K562 (cell line): ENCODE data around the gene SAMD11. TPM values are rescaled to one million over a fixed set of nuclear protein-coding genes. Genes with fewer than 3 reads are reported as not detected.

Experiments used
- ATAC-seq: fragments of 200-7000 bp; cut with Tn5 transposase; 3 replicates; pipeline ENCODE4 v1.9.1; 2020; ENCODE audit warnings: moderate library complexity
- BruUV-seq: library from RNA; stranded (reverse); fragments of 400-500 nt; replicated peaks from 2 replicates; lab custom pipeline; 2021; lab: Mats Ljungman, UMichigan
- CTCF ChIA-PET: fragments of 300-600 bp; formaldehyde crosslinking; extraction: SDS; loops from one replicate; lab custom pipeline; 2021; ENCODE audit warnings: low intra/inter-chr PET ratio; lab: Yijun Ruan, JAX
- POLR2A ChIA-PET: fragments of 300-600, 350-650 bp; sonication (Branson Sonifier 250); formaldehyde crosslinking; extraction: SDS; loops from one replicate; lab custom pipeline; 2021; ENCODE audit warnings: antibody characterized with exemption, inconsistent platforms; lab: Yijun Ruan, JAX
- DNase-seq, 4 experiments: peaks; one replicate each; pipeline versions ENCODE4 v3.0.0 to v3.0.0-alpha.2; 2011 to 2018; ENCODE audit warnings: low spot score in 3 of 4, mixed read lengths in 3 of 4; ENCODE audit errors: extremely low read depth in 1 of 4
- FAIRE-seq: peaks from 2 replicates; lab custom pipeline; 2011; peaks lifted over from hg19 to GRCh38; lab: Jason Lieb, UNC
- H2AFZ ChIP-seq: 2 replicates; pipeline ENCODE4 v1.6.0; 2011; ENCODE audit warnings: low read depth, low read length, control low read depth, inconsistent platforms
- H3K27ac ChIP-seq: fragments of 200-600 bp; 3 replicates; pipeline ENCODE4 v1.8.0; 2011; ENCODE audit warnings: low read depth, mild to moderate bottlenecking, control low read depth, inconsistent platforms, low read length, moderate library complexity, mixed read lengths; ENCODE audit errors: extremely low read depth
- H3K27me3 ChIP-seq, 2 experiments: fragments of 300-600 bp in 1 of 2; 2 replicates in 1 of 2; 3 replicates in 1 of 2; pipeline versions ENCODE4 v1.6.0 to v1.8.0; 2011; ENCODE audit warnings: inconsistent platforms in 2 of 2, low read length in 2 of 2, mild to moderate bottlenecking in 1 of 2, mixed read lengths in 1 of 2, moderate library complexity in 1 of 2; ENCODE audit not compliant: control insufficient read depth in 2 of 2, insufficient read depth in 2 of 2
- H3K36me3 ChIP-seq: fragments of 300-600 bp; 3 replicates; pipeline ENCODE4 v1.8.0; 2011; ENCODE audit warnings: mild to moderate bottlenecking, low read length, inconsistent platforms; ENCODE audit not compliant: control insufficient read depth, insufficient read depth
- H3K4me1 ChIP-seq, 2 experiments: fragments of 200-600 bp in 1 of 2; replicated peaks in 1 of 2; 2 replicates in 1 of 2; 3 replicates in 1 of 2; pipeline versions ENCODE4 v1.5.1 to v1.8.0; 2011; ENCODE audit warnings: inconsistent platforms in 2 of 2, low read length in 2 of 2, mild to moderate bottlenecking in 1 of 2, mixed read lengths in 1 of 2, moderate library complexity in 1 of 2; ENCODE audit not compliant: control insufficient read depth in 2 of 2, insufficient read depth in 2 of 2
- H3K4me2 ChIP-seq: 2 replicates; pipeline ENCODE4 v1.6.1; 2011; ENCODE audit warnings: low read length, control low read depth, inconsistent platforms, mixed read lengths; ENCODE audit not compliant: insufficient read depth
- H3K4me3 ChIP-seq: fragments of 200-600 bp; sonication (generic), shearing (Covaris generic); 2 replicates; pipeline ENCODE4 v1.5.1; 2016; ENCODE audit warnings: control low read depth, inconsistent platforms
- H3K79me2 ChIP-seq: fragments of 200-600 bp; 3 replicates; pipeline ENCODE4 v1.8.0; 2011; ENCODE audit warnings: low read length, inconsistent platforms; ENCODE audit not compliant: control insufficient read depth, insufficient read depth
- H3K9ac ChIP-seq, 2 experiments: 2 replicates each; pipeline versions ENCODE4 v1.6.0 to v1.6.1; 2011; ENCODE audit warnings: low read depth in 2 of 2, low read length in 2 of 2, control low read depth in 1 of 2, inconsistent platforms in 1 of 2, mild to moderate bottlenecking in 1 of 2, mixed read lengths in 1 of 2; ENCODE audit not compliant: insufficient read depth in 1 of 2
- H3K9me1 ChIP-seq: one replicate; pipeline ENCODE4 v1.6.0; 2011; ENCODE audit warnings: inconsistent platforms, mild to moderate bottlenecking, low read length, moderate library complexity; ENCODE audit not compliant: control insufficient read depth, insufficient read depth
- H3K9me3 ChIP-seq: replicated peaks from 2 replicates; pipeline ENCODE4 v1.5.1; 2011; ENCODE audit warnings: low read depth, low read length, inconsistent platforms; ENCODE audit not compliant: control insufficient read depth, insufficient read depth
- H4K20me1 ChIP-seq: replicated peaks from 2 replicates; pipeline ENCODE4 v1.6.1; 2011; ENCODE audit warnings: low read length, inconsistent platforms, mixed read lengths; ENCODE audit not compliant: control insufficient read depth, insufficient read depth
- CEBPZ ChIP-seq: fragments of 150-350 bp; IDR thresholded peaks from 2 replicates; pipeline ENCODE4 v1.6.1; 2014; ENCODE audit warnings: low read depth, mild to moderate bottlenecking, low read length, borderline replicate concordance
- NRF1 ChIP-seq, 2 experiments: fragments of 450-650 bp; IDR thresholded peaks in 1 of 2; conservative IDR thresholded peaks in 1 of 2; 2 replicates each; pipeline ENCODE4 v1.6.1; 2014; ENCODE audit warnings: mild to moderate bottlenecking in 2 of 2
- POLR3A ChIP-seq: IDR thresholded peaks from 2 replicates; pipeline ENCODE4 v1.6.1; 2011; ENCODE audit warnings: borderline replicate concordance, mild to moderate bottlenecking, moderate library complexity; ENCODE audit not compliant: insufficient read length, insufficient read depth; ENCODE audit errors: extremely low read depth
- PTTG1 ChIP-seq: fragments of 450-650 bp; IDR thresholded peaks from 2 replicates; pipeline ENCODE4 v1.6.1; 2016; ENCODE audit warnings: low read depth, mild to moderate bottlenecking, missing genetic modification characterization, missing compliant biosample characterization
- RUNX1 ChIP-seq: sonication (generic); IDR thresholded peaks from 2 replicates; pipeline ENCODE4 v1.6.1; 2016; ENCODE audit warnings: antibody characterized with exemption, low read depth
- SMAD4 ChIP-seq: fragments of 250-450 bp; sonication (Bioruptor Pico); conservative IDR thresholded peaks from 2 replicates; pipeline ENCODE4 v1.8.0; 2021; ENCODE audit warnings: inconsistent platforms, mild to moderate bottlenecking, moderate library complexity
- SNRNP70 ChIP-seq: fragments of 200-400 bp; formaldehyde crosslinking; optimal IDR thresholded peaks from 2 replicates; pipeline ENCODE3; 2017; ENCODE audit warnings: low read depth, low read length
- ZNF224 ChIP-seq: sonication (generic); formaldehyde crosslinking; IDR thresholded peaks from 2 replicates; pipeline ENCODE4 v1.8.0; 2022; ENCODE audit warnings: mild to moderate bottlenecking, missing genetic modification reagents
- ZNF589 ChIP-seq: fragments of 200-800 bp; sonication (Bioruptor generic); IDR thresholded peaks from 2 replicates; pipeline ENCODE4 v1.6.1; 2016; ENCODE audit warnings: low read depth, missing genetic modification characterization, missing compliant biosample characterization
- WGBS: fragments of 100-300 bp; shearing (Covaris generic); methylation state at CpG from one replicate; pipeline ENCODE4 v1.1.6; 2016; ENCODE audit warnings: low coverage, mixed read lengths; ENCODE audit not compliant: insufficient coverage; ENCODE audit errors: missing lambda C conversion rate; 5-methylcytosine and 5-hydroxymethylcytosine counted together
- in situ Hi-C: fragments of 300-500 bp; cut with MboI; formaldehyde crosslinking; loops from 4 replicates; pipeline ENCODE4 v1.15.0; 2018; ENCODE audit warnings: inconsistent platforms, mixed read lengths
- intact Hi-C: fragments of 100-400 bp; cut with micrococcal nuclease; formaldehyde crosslinking; loops from 2 replicates; pipeline ENCODE4 v1.14.2; 2022
- polyA plus RNA-seq, 8 experiments: library from polyadenylated mRNA; depleted of rRNA in 4 of 8; stranded (reverse) in 5 of 8; unstranded in 3 of 8; fragments of >200 nt; fragmentation: Nextera tagmentation in 2 of 8; fragmentation: Illumina TruSeq in 1 of 8; extraction: Ambion mirVana in 2 of 8; extraction: Trizol in 1 of 8; gene quantifications; 2 replicates each; pipeline versions ENCODE4 v1.2.1 to v1.2.3, GENCODE V29; 2011 to 2014; ENCODE audit warnings: inconsistent platforms in 1 of 8, missing spikeins in 1 of 8
- total RNA-seq, 7 experiments: library from RNA; depleted of rRNA in 6 of 7; stranded (reverse); fragments of >200 nt in 6 of 7; fragmentation: Illumina TruSeq in 2 of 7; extraction: Trizol in 2 of 7; gene quantifications; 2 replicates each; pipeline versions ENCODE4 v1.2.1 to v1.2.3, GENCODE V29; 2011 to 2021; ENCODE audit warnings: low replicate concordance in 1 of 7
- TF ChIP-seq, protein P1 (sequence below): fragments of 200-400 bp; formaldehyde crosslinking; IDR thresholded peaks from 2 replicates; pipeline ENCODE4 v1.6.1; 2017; ENCODE audit warnings: mild to moderate bottlenecking, low read depth, low read length, moderate library complexity
- TF ChIP-seq, protein P2 (sequence below): IDR thresholded peaks from 2 replicates; pipeline ENCODE4 v1.6.1; 2014; ENCODE audit warnings: antibody characterized with exemption

Gene SAMD11
- total and polyA plus RNA-seq, 9 of the 15 experiments (the other 6 are each of a cell fraction or from before 2014, with no cell fraction given), result 0.07 to 0.82 (median 0.11) TPM; not detected in 2

DNA sequence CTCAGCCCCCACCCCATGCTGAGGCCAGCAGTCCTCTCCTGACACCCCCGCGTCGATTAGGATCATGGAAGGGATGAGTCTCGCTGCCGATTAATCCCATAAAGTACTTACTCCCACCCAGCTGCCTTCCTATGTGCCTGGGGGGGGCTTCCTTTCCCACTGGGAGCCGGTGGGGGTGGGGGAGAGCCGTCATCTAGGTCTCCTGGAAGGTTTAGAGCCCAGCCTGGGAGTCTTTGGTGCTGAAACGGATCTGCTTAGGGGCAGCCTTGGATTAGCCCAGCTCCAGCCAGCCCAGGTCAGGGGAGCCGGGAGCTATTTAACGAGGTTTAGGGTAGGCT is 9.8 kb downstream of the SAMD11 start:
- Histone ChIP-seq H3K27ac (no peak overlapping the region), H3K4me3 (no peak overlapping the region), H3K9me3 (no peaks in the 10 kb centered on the region), H2AFZ (no peak overlapping the region), H3K27me3 (peaks cover 26 to 63% of the 10 kb centered on the region in 2 experiments; a peak in 4 of 5 replicates), H3K4me1 (peaks cover 0 to 76% of the 10 kb centered on the region in 2 experiments; a peak in 4 of 5 replicates), H3K9ac (no peak overlapping the region), H3K4me2 (no peak overlapping the region), H4K20me1 (peaks cover 21% of the 10 kb centered on the region), H3K79me2 (no peaks in the 10 kb centered on the region), H3K36me3 (no peaks in the 10 kb centered on the region), H3K9me1 (no peaks in the 10 kb centered on the region)
- CTCF ChIA-PET, result no interaction called here
- POLR2A ChIA-PET, result interaction anchor here (0.7 to 1.7 kb wide), 2 partner anchors 8 to 21 kb away, joined by 3 to 5 read pairs; no protein-coding TSS in a partner anchor
- intact Hi-C loops, result no loop called here
- ATAC-seq, result no peak
- 8% methylated on average over 10 of the region's 10 CpGs for WGBS
- no peak for FAIRE-seq
- no TSS peak for BruUV-seq
- no peak for DNase-seq
- in situ Hi-C loops, result no loop called here
- TF ChIP-seq ZNF589 (CRISPR knock-in tag), result no peak
- no peak for TF ChIP-seq RUNX1
- TF ChIP-seq, protein P1, sequence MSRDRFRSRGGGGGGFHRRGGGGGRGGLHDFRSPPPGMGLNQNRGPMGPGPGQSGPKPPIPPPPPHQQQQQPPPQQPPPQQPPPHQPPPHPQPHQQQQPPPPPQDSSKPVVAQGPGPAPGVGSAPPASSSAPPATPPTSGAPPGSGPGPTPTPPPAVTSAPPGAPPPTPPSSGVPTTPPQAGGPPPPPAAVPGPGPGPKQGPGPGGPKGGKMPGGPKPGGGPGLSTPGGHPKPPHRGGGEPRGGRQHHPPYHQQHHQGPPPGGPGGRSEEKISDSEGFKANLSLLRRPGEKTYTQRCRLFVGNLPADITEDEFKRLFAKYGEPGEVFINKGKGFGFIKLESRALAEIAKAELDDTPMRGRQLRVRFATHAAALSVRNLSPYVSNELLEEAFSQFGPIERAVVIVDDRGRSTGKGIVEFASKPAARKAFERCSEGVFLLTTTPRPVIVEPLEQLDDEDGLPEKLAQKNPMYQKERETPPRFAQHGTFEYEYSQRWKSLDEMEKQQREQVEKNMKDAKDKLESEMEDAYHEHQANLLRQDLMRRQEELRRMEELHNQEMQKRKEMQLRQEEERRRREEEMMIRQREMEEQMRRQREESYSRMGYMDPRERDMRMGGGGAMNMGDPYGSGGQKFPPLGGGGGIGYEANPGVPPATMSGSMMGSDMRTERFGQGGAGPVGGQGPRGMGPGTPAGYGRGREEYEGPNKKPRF, result no peak
- no peak for TF ChIP-seq PTTG1 (tag)
- TF ChIP-seq, protein P2, sequence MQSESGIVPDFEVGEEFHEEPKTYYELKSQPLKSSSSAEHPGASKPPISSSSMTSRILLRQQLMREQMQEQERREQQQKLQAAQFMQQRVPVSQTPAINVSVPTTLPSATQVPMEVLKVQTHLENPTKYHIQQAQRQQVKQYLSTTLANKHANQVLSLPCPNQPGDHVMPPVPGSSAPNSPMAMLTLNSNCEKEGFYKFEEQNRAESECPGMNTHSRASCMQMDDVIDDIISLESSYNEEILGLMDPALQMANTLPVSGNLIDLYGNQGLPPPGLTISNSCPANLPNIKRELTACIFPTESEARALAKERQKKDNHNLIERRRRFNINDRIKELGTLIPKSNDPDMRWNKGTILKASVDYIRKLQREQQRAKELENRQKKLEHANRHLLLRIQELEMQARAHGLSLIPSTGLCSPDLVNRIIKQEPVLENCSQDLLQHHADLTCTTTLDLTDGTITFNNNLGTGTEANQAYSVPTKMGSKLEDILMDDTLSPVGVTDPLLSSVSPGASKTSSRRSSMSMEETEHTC, result no peak
- no peak for TF ChIP-seq SMAD4 (CRISPR knock-in tag)
- TF ChIP-seq CEBPZ, result no peak
- no peak for TF ChIP-seq POLR3A
- no peak for TF ChIP-seq SNRNP70
- TF ChIP-seq ZNF224 (CRISPR knock-in tag), result no peak
- TF ChIP-seq NRF1 (conservative IDR thresholded peaks at IDR 0.05 in 1 of 2, IDR thresholded peaks at IDR 0.05 in 1 of 2), result no peak
